ENCODE measurements around the gene REC114. TPM values are rescaled to one million over a fixed set of nuclear protein-coding genes. Genes with fewer than 3 reads are reported as not detected.
"Not testable (repeated sequence)": the region's sequence is repeated elsewhere in the genome, so short reads cannot be mapped to it uniquely, and the experiment has no call there.

The REC114 gene
- total and polyA plus RNA-seq, 8 donors, result 0.20 to 0.24 TPM; not detected in 6

DNA sequence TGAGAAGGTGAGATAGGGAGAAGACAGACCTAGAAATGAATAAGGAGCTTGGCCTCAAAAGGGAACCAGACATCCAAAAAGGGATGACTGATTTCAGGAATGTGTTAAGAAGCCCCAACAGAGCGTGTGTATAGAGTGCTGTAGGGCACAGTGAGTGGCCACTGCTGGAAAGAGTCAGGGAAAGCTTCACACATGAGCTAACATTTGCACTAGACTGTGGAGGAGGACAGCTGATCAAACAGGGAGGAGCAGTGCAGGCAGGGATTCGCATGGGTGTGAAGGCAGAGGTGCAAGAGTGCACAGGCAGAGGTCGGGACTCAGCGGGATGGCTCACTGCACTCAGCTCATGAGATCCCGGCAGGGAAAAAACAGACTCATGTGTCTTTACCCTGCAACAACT, 128.4 kb downstream of the REC114 start:
- no peaks in the 10 kb centered on the region for H3K27me3 ChIP-seq
- ATAC-seq (no peak), DNase-seq (no peak)
- TF ChIP-seq, protein P1, sequence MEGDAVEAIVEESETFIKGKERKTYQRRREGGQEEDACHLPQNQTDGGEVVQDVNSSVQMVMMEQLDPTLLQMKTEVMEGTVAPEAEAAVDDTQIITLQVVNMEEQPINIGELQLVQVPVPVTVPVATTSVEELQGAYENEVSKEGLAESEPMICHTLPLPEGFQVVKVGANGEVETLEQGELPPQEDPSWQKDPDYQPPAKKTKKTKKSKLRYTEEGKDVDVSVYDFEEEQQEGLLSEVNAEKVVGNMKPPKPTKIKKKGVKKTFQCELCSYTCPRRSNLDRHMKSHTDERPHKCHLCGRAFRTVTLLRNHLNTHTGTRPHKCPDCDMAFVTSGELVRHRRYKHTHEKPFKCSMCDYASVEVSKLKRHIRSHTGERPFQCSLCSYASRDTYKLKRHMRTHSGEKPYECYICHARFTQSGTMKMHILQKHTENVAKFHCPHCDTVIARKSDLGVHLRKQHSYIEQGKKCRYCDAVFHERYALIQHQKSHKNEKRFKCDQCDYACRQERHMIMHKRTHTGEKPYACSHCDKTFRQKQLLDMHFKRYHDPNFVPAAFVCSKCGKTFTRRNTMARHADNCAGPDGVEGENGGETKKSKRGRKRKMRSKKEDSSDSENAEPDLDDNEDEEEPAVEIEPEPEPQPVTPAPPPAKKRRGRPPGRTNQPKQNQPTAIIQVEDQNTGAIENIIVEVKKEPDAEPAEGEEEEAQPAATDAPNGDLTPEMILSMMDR (IDR thresholded peaks at IDR 0.05), result no peak
- H3K36me3 ChIP-seq, result peaks cover 0 to 96% of the 10 kb centered on the region in 2 donors
- no peaks in the 10 kb centered on the region for H3K9me3 ChIP-seq
- no peak overlapping the region for H3K27ac ChIP-seq
- intact Hi-C loops (cut with DNase I), result no loop called here
- H3K4me1 ChIP-seq, result peaks cover 3% of the 10 kb centered on the region in 2 donors
- no peak overlapping the region for H3K4me3 ChIP-seq

DNA sequence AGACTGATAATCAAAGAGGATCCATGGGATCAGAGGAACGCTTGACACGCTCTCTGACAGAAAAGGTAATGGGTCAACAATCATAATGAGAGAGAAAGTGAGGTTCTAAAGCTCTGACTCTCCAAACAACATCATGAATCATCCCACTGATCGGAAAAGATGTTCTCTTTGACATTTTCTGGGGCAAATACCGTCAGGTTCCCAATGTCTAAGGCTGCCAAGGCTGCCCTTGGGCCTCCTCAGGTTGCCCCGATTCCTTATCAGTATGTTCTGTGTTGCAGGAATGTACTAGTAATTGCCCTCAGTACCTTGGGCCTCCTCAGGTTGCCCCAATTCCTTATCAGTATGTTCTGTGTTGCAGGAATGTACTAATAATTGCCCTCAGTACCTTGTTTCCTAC, 129.3 kb downstream of the REC114 start:
- no peak for ATAC-seq
- DNase-seq, result no peak
- Histone ChIP-seq H3K36me3 (peaks cover 0 to 97% of the 10 kb centered on the region in 2 donors), H3K27me3 (no peaks in the 10 kb centered on the region), H3K4me3 (no peak overlapping the region), H3K4me1 (peaks cover 3% of the 10 kb centered on the region in 2 donors), H3K27ac (no peak overlapping the region), H3K9me3 (no peaks in the 10 kb centered on the region)
- TF ChIP-seq, protein P1 (IDR thresholded peaks at IDR 0.05), result no peak
- intact Hi-C loops (cut with DNase I), result no loop called here

DNA sequence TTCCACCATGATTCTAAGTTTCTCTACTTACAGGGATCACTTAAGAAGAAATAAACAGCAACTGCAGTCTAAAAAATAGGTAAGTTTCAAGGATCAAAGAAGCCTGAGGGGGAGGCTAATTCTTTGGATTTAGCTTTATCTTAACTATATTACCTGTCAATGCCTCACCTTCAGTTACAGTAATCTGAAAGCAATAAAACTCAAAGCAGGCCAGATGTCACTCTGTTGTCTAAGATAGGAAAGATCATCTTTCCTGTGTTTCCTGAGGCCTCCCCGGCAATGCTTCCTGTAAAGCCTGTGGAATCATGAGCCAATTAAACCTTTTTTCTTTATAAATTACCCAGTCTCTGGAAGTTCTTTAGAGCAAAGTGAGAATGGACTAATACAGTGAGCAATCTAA, 130.1 kb downstream of the REC114 start:
- Histone ChIP-seq H3K4me1 (peaks cover 3% of the 10 kb centered on the region in 2 donors), H3K36me3 (peaks cover 0 to 96% of the 10 kb centered on the region in 2 donors), H3K27ac (peak overlapping the region in 1 of 2 donors; percentile 31), H3K9me3 (no peaks in the 10 kb centered on the region), H3K4me3 (no peak overlapping the region), H3K27me3 (no peaks in the 10 kb centered on the region)
- intact Hi-C loops (cut with DNase I), result no loop called here
- TF ChIP-seq, protein P1 (IDR thresholded peaks at IDR 0.05), result no peak
- no peak for DNase-seq
- ATAC-seq, result no peak

DNA sequence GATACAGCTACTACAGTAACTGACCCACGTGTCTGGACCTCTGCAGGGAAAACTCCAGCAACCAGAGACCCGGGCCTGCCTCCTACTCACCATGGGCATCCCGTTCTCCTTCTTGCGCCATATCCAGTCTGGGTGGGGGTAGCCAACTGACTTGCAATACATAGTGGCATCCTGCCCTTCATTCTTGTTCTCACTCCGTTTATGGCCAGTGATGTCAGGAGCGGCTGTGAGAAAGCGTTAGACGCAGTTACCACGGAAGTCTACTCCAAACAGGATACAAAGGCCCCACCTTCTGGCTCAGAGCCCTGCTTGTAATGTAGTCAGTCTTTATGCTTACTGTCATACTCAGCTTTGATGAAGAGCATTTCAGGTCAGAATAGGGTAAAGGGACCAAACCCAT, 130.6 kb downstream of the REC114 start:
- H3K4me1 ChIP-seq, result peaks cover 3% of the 10 kb centered on the region in 2 donors
- H3K9me3 ChIP-seq, result no peaks in the 10 kb centered on the region
- peak in 1 of 4 donors; percentile 39 for DNase-seq
- ATAC-seq, result peak; percentile 18
- no peak overlapping the region for H3K4me3 ChIP-seq
- peaks cover 0 to 96% of the 10 kb centered on the region in 2 donors for H3K36me3 ChIP-seq
- peak overlapping the region in 1 of 2 donors; percentile 31 for H3K27ac ChIP-seq
- no peaks in the 10 kb centered on the region for H3K27me3 ChIP-seq
- intact Hi-C loops (cut with DNase I), result no loop called here
- TF ChIP-seq, protein P1 (IDR thresholded peaks at IDR 0.05), result no peak

DNA sequence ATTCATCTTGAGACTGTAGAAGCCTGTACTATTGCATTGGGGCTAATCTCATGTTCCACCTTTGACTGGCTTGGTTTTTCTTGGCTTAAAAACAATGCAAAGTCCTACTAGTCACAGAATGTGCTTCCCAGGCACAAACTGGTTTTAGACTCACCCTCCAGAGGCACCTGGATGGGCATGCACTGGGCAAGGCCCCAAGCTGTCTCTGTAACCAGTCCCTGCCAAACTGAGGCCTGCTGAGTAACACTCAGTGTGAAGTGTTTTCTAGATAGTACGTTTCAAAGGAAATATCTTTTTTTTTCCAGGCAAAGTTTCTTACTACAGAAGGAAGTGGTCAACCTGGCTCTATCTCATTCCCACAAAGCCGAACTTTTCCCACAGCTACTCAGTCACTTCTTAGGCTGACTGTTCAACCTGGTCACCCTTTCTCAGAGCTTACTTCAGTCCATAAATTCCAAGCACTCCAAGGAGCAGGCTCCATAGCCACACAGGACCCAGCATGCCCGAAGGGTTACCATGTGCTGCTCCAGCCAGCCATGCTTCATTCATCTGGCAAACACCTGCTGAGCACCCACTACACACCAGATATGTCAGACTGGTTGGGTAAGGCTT, 132.8 kb downstream of the REC114 start:
- H3K27ac ChIP-seq, result peak overlapping the region in 1 of 2 donors; percentile 21

DNA sequence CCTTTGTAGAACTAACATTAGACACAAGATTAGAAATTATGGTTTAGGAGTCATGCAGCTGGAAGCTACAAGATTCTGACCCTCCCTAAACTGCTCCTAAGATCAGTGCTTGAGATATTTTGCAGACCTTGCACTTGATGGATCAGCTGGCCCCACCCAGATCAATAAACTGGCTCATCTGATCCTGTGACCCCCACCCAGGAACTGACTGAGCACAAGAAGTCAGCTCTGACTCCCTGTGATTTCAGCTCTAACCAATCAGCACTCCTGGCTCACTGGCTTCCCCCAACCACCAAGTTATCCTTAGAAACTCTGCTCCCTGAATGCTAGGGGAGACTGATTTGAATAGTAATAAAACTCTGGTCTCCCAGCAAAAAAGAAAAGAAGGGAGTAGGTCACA, 134.6 kb downstream of the REC114 start:
- H3K4me3 ChIP-seq; intact Hi-C loops (cut with DNase I); H3K9me3 ChIP-seq; H3K4me1 ChIP-seq; DNase-seq; ATAC-seq; H3K27ac ChIP-seq; H3K27me3 ChIP-seq: not testable (repeated sequence)
- H3K36me3 ChIP-seq, result peaks cover 0 to 88% of the 10 kb centered on the region in 2 donors

More for the DNA sequence above, 132.8 kb downstream of the REC114 start:
- intact Hi-C loops (cut with DNase I), result no loop called here
- peak in 1 of 4 donors; percentile 51 for DNase-seq
- Histone ChIP-seq H3K36me3 (peaks cover 0 to 88% of the 10 kb centered on the region in 2 donors), H3K4me3 (no peak overlapping the region), H3K9me3 (no peaks in the 10 kb centered on the region), H3K27me3 (no peaks in the 10 kb centered on the region), H3K4me1 (peaks cover 3% of the 10 kb centered on the region in 2 donors)
- ATAC-seq, result peak; percentile 87
- TF ChIP-seq, protein P1 (IDR thresholded peaks at IDR 0.05), result no peak
